Measurements from ENCODE around the gene NQO2. TPM values are rescaled to one million over a fixed set of nuclear protein-coding genes. Genes with fewer than 3 reads are reported as not detected.
A peak's percentile ranks its signal among the peaks of the same experiment; 100 is the strongest.

The NQO2 gene
- total and polyA plus RNA-seq, 2 of the 13 experiments (the other 11 are each of a cell fraction or from before 2014, with no cell fraction given): 32.2 to 56.5 TPM

DNA sequence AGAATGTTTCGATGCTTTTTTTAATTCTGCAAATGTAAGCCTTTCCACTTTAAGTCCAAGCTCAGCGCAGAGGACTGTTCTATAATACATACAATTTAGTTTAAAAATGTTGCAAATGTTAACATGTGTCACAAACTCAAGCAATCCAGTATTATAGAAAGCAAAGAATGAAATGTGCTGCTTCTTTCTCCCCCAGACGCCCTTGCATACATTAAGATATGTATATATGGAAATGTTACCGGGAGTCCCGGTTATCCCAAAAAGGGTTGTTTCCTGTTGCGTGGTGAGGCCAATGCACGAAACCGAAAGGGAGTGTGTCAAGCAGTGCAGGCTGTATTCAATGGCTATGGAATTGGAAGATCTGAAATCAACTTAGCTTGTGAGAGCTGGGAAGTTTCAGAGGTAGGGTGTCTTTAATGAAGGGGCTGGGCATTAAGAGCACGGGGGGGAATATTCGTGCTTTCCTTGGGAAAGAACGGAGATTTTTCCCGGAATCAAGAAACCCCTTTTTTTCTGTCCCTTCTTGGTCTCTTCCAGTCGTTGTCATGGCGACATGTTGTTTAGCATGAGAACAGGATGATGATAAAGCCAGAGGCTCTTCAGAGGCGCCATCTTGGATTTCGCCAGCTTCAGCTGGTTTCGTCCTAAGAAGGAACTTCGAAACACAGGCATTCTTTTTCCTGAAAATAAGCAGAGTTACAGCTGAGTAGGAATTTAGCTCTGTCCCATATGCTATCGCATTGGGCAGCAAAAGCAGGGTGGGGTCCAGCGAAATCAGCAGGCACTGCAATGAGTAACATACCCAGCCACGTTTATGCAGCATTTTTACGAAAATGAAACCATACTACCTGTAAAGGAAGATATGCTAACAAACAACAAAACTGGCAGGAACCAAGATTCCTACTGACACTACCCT, 10.1 kb upstream of the NQO2 start (continued):
- TF ChIP-seq POLR2A (IDR thresholded peaks at IDR 0.05; ENCODE audit: insufficient read depth in 1 of 2, low read depth in 2 of 2, low read length in 2 of 2) (peak; percentile 76 to 86), EHMT2 (IDR thresholded peaks at IDR 0.05; ENCODE audit: borderline replicate concordance, low read depth, low read length) (peak; percentile 63; the same call in 1 of the 2 replicates), CHD4 (IDR thresholded peaks at IDR 0.05; ENCODE audit: borderline replicate concordance, low read length) (no peak), ZNF782 (CRISPR knock-in tag; IDR thresholded peaks at IDR 0.05; ENCODE audit: borderline replicate concordance) (0 out of 2 replicates have a peak, but pooled peaks have one; percentile 60), JARID2 (CRISPR knock-in tag; IDR thresholded peaks at IDR 0.05; ENCODE audit: insufficient replicate concordance) (no peak), EED (CRISPR knock-in tag; IDR thresholded peaks at IDR 0.05) (no peak), HOXA7 (CRISPR knock-in tag; IDR thresholded peaks at IDR 0.05) (no peak), MAX (IDR thresholded peaks at IDR 0.05) (peak; percentile 56), ZNF337 (CRISPR knock-in tag; IDR thresholded peaks at IDR 0.05; ENCODE audit: borderline replicate concordance, low read depth) (no peak), ZNF83 (CRISPR knock-in tag; IDR thresholded peaks at IDR 0.05; ENCODE audit: borderline replicate concordance) (no peak), PHB2 (IDR thresholded peaks at IDR 0.05; ENCODE audit: partially characterized antibody) (no peak), RBFOX2 (IDR thresholded peaks at IDR 0.05; ENCODE audit: low read depth, low read length) (peak; percentile 74), HIC2 (CRISPR knock-in tag; IDR thresholded peaks at IDR 0.05; ENCODE audit: low read depth) (no peak), ARID3A (IDR thresholded peaks at IDR 0.05; ENCODE audit: low read depth, low read length) (peak; percentile 52; the same call in 1 of the 2 replicates), ZFAT (CRISPR knock-in tag; conservative IDR thresholded peaks at IDR 0.05) (no peak)
- TF ChIP-seq, protein P1, sequence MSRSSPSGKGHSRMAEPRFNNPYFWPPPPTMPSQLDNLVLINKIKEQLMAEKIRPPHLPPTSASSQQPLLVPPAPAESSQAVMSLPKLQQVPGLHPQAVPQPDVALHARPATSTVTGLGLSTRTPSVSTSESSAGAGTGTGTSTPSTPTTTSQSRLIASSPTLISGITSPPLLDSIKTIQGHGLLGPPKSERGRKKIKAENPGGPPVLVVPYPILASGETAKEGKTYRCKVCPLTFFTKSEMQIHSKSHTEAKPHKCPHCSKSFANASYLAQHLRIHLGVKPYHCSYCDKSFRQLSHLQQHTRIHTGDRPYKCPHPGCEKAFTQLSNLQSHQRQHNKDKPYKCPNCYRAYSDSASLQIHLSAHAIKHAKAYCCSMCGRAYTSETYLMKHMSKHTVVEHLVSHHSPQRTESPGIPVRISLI (CRISPR knock-in tag; IDR thresholded peaks at IDR 0.05; ENCODE audit: borderline replicate concordance): no peak
- TF ChIP-seq, protein P2, sequence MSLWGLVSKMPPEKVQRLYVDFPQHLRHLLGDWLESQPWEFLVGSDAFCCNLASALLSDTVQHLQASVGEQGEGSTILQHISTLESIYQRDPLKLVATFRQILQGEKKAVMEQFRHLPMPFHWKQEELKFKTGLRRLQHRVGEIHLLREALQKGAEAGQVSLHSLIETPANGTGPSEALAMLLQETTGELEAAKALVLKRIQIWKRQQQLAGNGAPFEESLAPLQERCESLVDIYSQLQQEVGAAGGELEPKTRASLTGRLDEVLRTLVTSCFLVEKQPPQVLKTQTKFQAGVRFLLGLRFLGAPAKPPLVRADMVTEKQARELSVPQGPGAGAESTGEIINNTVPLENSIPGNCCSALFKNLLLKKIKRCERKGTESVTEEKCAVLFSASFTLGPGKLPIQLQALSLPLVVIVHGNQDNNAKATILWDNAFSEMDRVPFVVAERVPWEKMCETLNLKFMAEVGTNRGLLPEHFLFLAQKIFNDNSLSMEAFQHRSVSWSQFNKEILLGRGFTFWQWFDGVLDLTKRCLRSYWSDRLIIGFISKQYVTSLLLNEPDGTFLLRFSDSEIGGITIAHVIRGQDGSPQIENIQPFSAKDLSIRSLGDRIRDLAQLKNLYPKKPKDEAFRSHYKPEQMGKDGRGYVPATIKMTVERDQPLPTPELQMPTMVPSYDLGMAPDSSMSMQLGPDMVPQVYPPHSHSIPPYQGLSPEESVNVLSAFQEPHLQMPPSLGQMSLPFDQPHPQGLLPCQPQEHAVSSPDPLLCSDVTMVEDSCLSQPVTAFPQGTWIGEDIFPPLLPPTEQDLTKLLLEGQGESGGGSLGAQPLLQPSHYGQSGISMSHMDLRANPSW (CRISPR knock-in tag; IDR thresholded peaks at IDR 0.05; ENCODE audit: borderline replicate concordance): 0 out of 2 replicates have a peak, but pooled peaks have one; percentile 27
